HEK293 (cell line): ENCODE data around the gene MEGF6.

Experiments used
- CTCF ChIA-PET: fragments of 350-600 bp; formaldehyde crosslinking; extraction: SDS; loops from one replicate; lab custom pipeline; 2021; ENCODE audit warnings: antibody characterized with exemption; lab: Yijun Ruan, JAX
- POLR2A ChIA-PET: fragments of 300-600 bp; formaldehyde crosslinking; extraction: SDS; loops from one replicate; lab custom pipeline; 2020; ENCODE audit warnings: antibody characterized with exemption, inconsistent platforms; lab: Yijun Ruan, JAX
- H3K27ac ChIP-seq: fragments of 200-500 bp; sonication (Bioruptor generic); 2 replicates; pipeline ENCODE4 v1.5.1; 2014; ENCODE audit warnings: low read depth, low read length, control low read depth, inconsistent platforms; ENCODE audit errors: extremely low read depth
- H3K36me3 ChIP-seq, 2 experiments: fragments of 200-500 bp in 1 of 2; sonication (Bioruptor generic) in 1 of 2; 1 replicate in 1 of 2; 2 replicates in 1 of 2; pipeline ENCODE4 v1.5.1; 2014 to 2017; ENCODE audit warnings: inconsistent platforms in 2 of 2, low read length in 2 of 2; ENCODE audit not compliant: control insufficient read depth in 2 of 2, insufficient read depth in 1 of 2
- H3K4me1 ChIP-seq: fragments of 200-500 bp; sonication (Bioruptor generic); 2 replicates; pipeline ENCODE4 v1.5.1; 2014; ENCODE audit warnings: mild to moderate bottlenecking, low read length, inconsistent platforms; ENCODE audit not compliant: control insufficient read depth, insufficient read depth
- H3K4me3 ChIP-seq: 2 replicates; pipeline ENCODE4 v1.5.1; 2011; ENCODE audit warnings: low read depth, mild to moderate bottlenecking, control low read depth, low read length, moderate library complexity
- H3K9me3 ChIP-seq: fragments of 200-500 bp; sonication (Bioruptor generic); 2 replicates; pipeline ENCODE4 v1.5.1; 2014; ENCODE audit warnings: low read depth, low read length, inconsistent platforms; ENCODE audit not compliant: control insufficient read depth, insufficient read depth
- EGR2 ChIP-seq: fragments of 450-650 bp; formaldehyde crosslinking; IDR thresholded peaks from 2 replicates; pipeline ENCODE4 v1.5.1; 2016; ENCODE audit warnings: low read depth, missing biosample characterization, missing genetic modification characterization
- GLIS1 ChIP-seq: fragments of 450-650 bp; formaldehyde crosslinking; IDR thresholded peaks from 2 replicates; pipeline ENCODE4 v1.5.1; 2016; ENCODE audit warnings: missing biosample characterization, missing genetic modification characterization
- SP2 ChIP-seq: fragments of 450-650 bp; formaldehyde crosslinking; IDR thresholded peaks from 2 replicates; pipeline ENCODE4 v1.5.1; 2016; ENCODE audit warnings: missing biosample characterization, missing genetic modification characterization
- ZNF2 ChIP-seq: fragments of 450-650 bp; formaldehyde crosslinking; IDR thresholded peaks from 2 replicates; pipeline ENCODE4 v1.5.1; 2016; ENCODE audit warnings: missing biosample characterization, missing genetic modification characterization
- ZNF623 ChIP-seq: fragments of 450-650 bp; formaldehyde crosslinking; IDR thresholded peaks from 2 replicates; pipeline ENCODE4 v1.5.1; 2016; ENCODE audit warnings: missing biosample characterization, missing genetic modification characterization
- ZNF624 ChIP-seq: fragments of 450-650 bp; formaldehyde crosslinking; IDR thresholded peaks from 2 replicates; pipeline ENCODE4 v1.5.1; 2017; ENCODE audit warnings: missing biosample characterization, missing genetic modification characterization
- ZNF629 ChIP-seq: fragments of 450-650 bp; formaldehyde crosslinking; IDR thresholded peaks from 2 replicates; pipeline ENCODE4 v1.5.1; 2017; ENCODE audit warnings: missing biosample characterization, missing genetic modification characterization
- ZNF654 ChIP-seq: fragments of 450-650 bp; formaldehyde crosslinking; IDR thresholded peaks from 2 replicates; pipeline ENCODE4 v1.5.1; 2016; ENCODE audit warnings: low read depth, missing biosample characterization, missing genetic modification characterization
- TF ChIP-seq, protein P1 (sequence below): fragments of 450-650 bp; formaldehyde crosslinking; IDR thresholded peaks from 2 replicates; pipeline ENCODE4; 2016; ENCODE audit warnings: missing biosample characterization, missing genetic modification characterization
- TF ChIP-seq, protein P2 (sequence below): fragments of 450-650 bp; formaldehyde crosslinking; IDR thresholded peaks from 2 replicates; pipeline ENCODE4 v1.5.1; 2016; ENCODE audit warnings: missing biosample characterization, missing genetic modification characterization
- TF ChIP-seq, protein P3 (sequence below): fragments of 450-650 bp; formaldehyde crosslinking; IDR thresholded peaks from 2 replicates; pipeline ENCODE4 v1.5.1; 2016; ENCODE audit warnings: missing biosample characterization, missing genetic modification characterization
- TF ChIP-seq, protein P4 (sequence below): fragments of 450-650 bp; formaldehyde crosslinking; IDR thresholded peaks from 2 replicates; pipeline ENCODE4 v1.5.1; 2016; ENCODE audit warnings: missing biosample characterization, missing genetic modification characterization

The MEGF6 gene

DNA sequence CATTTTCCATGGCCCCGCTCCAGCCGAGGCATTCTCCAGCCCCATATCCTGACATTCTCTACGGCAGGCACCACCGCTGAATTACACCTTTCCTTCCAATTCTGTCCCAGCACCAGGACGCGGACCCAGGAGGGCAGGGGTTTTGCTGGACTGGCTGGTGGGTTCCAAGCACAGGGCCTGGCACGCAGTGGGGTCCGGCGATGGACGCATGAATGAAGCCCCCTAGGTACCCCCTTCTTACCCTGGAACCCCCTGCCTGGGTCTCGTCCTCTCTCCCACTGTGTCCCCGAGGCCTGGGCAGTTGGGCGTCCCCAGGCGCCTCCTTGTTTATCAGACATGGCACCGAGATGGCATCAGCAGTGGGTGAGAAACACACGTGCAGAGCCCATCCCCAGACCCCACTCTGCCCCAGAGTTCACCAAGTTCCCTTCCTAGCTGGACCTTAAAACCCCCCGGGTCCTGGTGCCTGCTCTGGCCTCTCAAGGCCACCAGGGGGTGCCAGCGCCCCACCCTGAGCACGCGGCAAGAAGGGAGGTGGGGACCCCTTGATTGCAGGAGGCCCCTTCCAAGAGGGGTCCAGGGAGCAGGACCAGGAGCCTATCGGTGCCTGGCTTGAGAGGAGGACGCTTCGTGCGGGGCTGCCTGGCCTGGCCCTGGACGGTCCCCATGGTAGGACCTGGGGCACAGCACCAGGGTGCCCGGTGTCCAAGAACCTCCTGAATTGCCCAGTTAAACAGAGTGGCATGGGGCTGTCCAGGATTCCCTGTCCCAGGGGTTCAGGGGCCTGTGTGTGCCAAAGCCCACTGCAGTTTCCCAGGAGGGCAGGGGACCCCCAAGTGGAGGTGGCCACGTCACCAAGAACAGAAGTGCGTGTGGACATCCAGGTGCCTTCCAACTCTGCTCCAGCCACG, 46.1 kb downstream of the MEGF6 start:
- TF ChIP-seq ZNF629 (tag by site-specific recombination) (no peak), ZNF654 (peak; percentile 67), GLIS1 (peak; percentile 27; the same call in 1 of the 2 replicates), ZNF2 (tag by site-specific recombination) (0 out of 2 replicates have a peak, but pooled peaks have one; percentile 35), SP2 (no peak)
- TF ChIP-seq, protein P1, sequence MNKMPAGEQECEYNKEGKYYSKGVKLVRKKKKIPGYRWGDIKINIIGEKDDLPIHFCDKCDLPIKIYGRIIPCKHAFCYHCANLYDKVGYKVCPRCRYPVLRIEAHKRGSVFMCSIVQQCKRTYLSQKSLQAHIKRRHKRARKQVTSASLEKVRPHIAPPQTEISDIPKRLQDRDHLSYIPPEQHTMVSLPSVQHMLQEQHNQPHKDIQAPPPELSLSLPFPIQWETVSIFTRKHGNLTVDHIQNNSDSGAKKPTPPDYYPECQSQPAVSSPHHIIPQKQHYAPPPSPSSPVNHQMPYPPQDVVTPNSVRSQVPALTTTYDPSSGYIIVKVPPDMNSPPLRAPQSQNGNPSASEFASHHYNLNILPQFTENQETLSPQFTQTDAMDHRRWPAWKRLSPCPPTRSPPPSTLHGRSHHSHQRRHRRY (tag by site-specific recombination), result no peak
- TF ChIP-seq, protein P2, sequence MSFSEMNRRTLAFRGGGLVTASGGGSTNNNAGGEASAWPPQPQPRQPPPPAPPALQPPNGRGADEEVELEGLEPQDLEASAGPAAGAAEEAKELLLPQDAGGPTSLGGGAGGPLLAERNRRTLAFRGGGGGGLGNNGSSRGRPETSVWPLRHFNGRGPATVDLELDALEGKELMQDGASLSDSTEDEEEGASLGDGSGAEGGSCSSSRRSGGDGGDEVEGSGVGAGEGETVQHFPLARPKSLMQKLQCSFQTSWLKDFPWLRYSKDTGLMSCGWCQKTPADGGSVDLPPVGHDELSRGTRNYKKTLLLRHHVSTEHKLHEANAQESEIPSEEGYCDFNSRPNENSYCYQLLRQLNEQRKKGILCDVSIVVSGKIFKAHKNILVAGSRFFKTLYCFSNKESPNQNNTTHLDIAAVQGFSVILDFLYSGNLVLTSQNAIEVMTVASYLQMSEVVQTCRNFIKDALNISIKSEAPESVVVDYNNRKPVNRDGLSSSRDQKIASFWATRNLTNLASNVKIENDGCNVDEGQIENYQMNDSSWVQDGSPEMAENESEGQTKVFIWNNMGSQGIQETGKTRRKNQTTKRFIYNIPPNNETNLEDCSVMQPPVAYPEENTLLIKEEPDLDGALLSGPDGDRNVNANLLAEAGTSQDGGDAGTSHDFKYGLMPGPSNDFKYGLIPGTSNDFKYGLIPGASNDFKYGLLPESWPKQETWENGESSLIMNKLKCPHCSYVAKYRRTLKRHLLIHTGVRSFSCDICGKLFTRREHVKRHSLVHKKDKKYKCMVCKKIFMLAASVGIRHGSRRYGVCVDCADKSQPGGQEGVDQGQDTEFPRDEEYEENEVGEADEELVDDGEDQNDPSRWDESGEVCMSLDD, result 0 out of 2 replicates have a peak, but pooled peaks have one; percentile 14
- TF ChIP-seq, protein P3, sequence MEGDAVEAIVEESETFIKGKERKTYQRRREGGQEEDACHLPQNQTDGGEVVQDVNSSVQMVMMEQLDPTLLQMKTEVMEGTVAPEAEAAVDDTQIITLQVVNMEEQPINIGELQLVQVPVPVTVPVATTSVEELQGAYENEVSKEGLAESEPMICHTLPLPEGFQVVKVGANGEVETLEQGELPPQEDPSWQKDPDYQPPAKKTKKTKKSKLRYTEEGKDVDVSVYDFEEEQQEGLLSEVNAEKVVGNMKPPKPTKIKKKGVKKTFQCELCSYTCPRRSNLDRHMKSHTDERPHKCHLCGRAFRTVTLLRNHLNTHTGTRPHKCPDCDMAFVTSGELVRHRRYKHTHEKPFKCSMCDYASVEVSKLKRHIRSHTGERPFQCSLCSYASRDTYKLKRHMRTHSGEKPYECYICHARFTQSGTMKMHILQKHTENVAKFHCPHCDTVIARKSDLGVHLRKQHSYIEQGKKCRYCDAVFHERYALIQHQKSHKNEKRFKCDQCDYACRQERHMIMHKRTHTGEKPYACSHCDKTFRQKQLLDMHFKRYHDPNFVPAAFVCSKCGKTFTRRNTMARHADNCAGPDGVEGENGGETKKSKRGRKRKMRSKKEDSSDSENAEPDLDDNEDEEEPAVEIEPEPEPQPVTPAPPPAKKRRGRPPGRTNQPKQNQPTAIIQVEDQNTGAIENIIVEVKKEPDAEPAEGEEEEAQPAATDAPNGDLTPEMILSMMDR (tag by site-specific recombination), result peak; percentile 86
- TF ChIP-seq, protein P4, sequence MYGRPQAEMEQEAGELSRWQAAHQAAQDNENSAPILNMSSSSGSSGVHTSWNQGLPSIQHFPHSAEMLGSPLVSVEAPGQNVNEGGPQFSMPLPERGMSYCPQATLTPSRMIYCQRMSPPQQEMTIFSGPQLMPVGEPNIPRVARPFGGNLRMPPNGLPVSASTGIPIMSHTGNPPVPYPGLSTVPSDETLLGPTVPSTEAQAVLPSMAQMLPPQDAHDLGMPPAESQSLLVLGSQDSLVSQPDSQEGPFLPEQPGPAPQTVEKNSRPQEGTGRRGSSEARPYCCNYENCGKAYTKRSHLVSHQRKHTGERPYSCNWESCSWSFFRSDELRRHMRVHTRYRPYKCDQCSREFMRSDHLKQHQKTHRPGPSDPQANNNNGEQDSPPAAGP, result 0 out of 2 replicates have a peak, but pooled peaks have one; percentile 37
- TF ChIP-seq, all 188 proteins: peak for 6
- no peaks in the 10 kb centered on the region for H3K36me3 ChIP-seq
- POLR2A ChIA-PET, result no interaction called here
- no peaks in the 10 kb centered on the region for H3K4me1 ChIP-seq
- CTCF ChIA-PET, result interaction anchor here (0.6 to 7.1 kb wide), 18 partner anchors 9 to 239 kb away, joined by 3 to 120 read pairs (median 4); no protein-coding TSS in a partner anchor
- no peak overlapping the region for H3K27ac ChIP-seq
- no peaks in the 10 kb centered on the region for H3K9me3 ChIP-seq
- no peak overlapping the region for H3K4me3 ChIP-seq

DNA sequence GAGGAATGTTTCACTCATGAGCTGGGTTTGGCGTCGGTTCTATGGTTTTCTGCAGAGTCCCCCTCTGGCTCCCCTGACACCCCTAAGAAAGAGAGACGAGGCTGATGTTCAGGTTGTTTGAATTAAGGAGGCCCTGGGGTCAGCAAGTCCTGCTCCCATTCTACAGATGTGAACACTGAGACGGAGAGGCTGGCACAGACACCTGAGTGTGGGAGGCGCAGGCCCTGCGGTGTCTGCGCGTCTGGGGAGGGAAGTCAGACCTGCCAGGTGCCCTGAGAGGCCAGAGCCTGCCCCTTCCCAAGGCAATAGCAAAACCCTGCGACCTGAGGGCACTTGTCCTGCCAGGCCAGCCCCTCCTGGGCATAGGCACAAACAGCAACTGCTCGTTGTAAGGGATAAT, 47.7 kb downstream of the MEGF6 start:
- peak; percentile 58 for TF ChIP-seq ZNF623
- TF ChIP-seq ZNF624 (tag by site-specific recombination), result no peak
- Histone ChIP-seq H3K9me3 (no peaks in the 10 kb centered on the region), H3K27ac (no peak overlapping the region), H3K36me3 (no peaks in the 10 kb centered on the region), H3K4me1 (no peaks in the 10 kb centered on the region), H3K4me3 (no peak overlapping the region)
- POLR2A ChIA-PET, result no interaction called here
- CTCF ChIA-PET, result interaction anchor here (0.9 to 7.1 kb wide), 6 partner anchors 8 to 161 kb away, joined by 3 to 120 read pairs (median 4); no protein-coding TSS in a partner anchor

DNA sequence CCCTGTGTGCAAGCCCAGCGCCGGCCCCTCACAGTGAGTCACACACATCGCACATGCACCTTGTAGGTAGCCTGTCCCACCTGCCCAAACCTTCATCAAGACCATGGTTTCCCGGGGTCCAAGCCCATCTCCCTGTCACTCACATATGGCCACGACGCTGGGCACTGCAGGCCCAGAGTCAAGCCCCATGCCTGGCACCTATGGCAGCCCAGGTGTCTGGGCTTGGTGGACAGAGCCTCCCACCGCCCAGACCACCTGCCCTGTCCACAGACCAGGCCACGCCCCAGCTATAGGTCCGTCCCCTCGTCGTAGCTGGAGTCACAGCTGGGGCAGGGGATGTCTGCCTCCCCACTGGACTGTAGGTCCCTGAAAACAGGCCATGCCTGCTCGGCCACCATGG, 48.2 kb downstream of the MEGF6 start:
- H3K9me3 ChIP-seq, result no peaks in the 10 kb centered on the region
- H3K27ac ChIP-seq, result no peak overlapping the region
- H3K4me3 ChIP-seq, result no peak overlapping the region
- POLR2A ChIA-PET, result no interaction called here
- no peaks in the 10 kb centered on the region for H3K36me3 ChIP-seq
- TF ChIP-seq EGR2 (tag by site-specific recombination), result no peak
- CTCF ChIA-PET, result interaction anchor here (7.1 kb wide), 1 partner anchor 58 kb away, joined by 120 read pairs; no protein-coding TSS in a partner anchor
- H3K4me1 ChIP-seq, result no peaks in the 10 kb centered on the region
